MCF 10A (cell line): ENCODE results near the gene WIPF2. TPM values are rescaled to one million over a fixed set of nuclear protein-coding genes. Genes with fewer than 3 reads are reported as not detected.

Source experiments
- Bru-seq: library from RNA; stranded (reverse); fragments of 400-500 nt; gene quantifications from one replicate; lab custom pipeline; 2021; lab: Mats Ljungman, UMichigan
- BruChase-seq, 2 experiments: library from RNA; stranded (reverse); fragments of 400-500 nt; gene quantifications; one replicate each; lab custom pipeline; 2021; lab: Mats Ljungman, UMichigan
- BruUV-seq: library from RNA; stranded (reverse); fragments of 400-500 nt; replicated peaks from 2 replicates; lab custom pipeline; 2021; lab: Mats Ljungman, UMichigan
- CTCF ChIA-PET: fragments of 300-600 bp; sonication (Branson Sonifier 250); formaldehyde crosslinking; extraction: SDS; loops from one replicate; lab custom pipeline; 2021; ENCODE audit warnings: antibody characterized with exemption, inconsistent platforms; lab: Yijun Ruan, JAX
- POLR2A ChIA-PET: fragments of 300-600, 350-650 bp; sonication (Branson Sonifier 250); formaldehyde crosslinking; extraction: SDS; loops from one replicate; lab custom pipeline; 2020; ENCODE audit warnings: antibody characterized with exemption, inconsistent platforms; lab: Yijun Ruan, JAX
- DNase-seq: peaks from one replicate; pipeline ENCODE4 v3.0.0-alpha.2; 2018; ENCODE audit not compliant: unreplicated experiment
- H3K27ac Mint-ChIP-seq: one replicate; pipeline ENCODE4 v1.8.0; 2022; ENCODE audit warnings: mild to moderate bottlenecking, low read depth, mixed read lengths; ENCODE audit not compliant: unreplicated experiment
- H3K27me3 Mint-ChIP-seq: one replicate; pipeline ENCODE4 v1.8.0; 2022; ENCODE audit warnings: mixed read lengths; ENCODE audit not compliant: insufficient read depth, unreplicated experiment
- H3K36me3 Mint-ChIP-seq: one replicate; pipeline ENCODE4 v1.8.0; 2022; ENCODE audit warnings: mild to moderate bottlenecking, moderate library complexity, mixed read lengths; ENCODE audit not compliant: insufficient read depth, unreplicated experiment
- H3K4me1 Mint-ChIP-seq: one replicate; pipeline ENCODE4 v1.8.0; 2022; ENCODE audit warnings: mixed read lengths; ENCODE audit not compliant: insufficient read depth, unreplicated experiment
- H3K4me3 Mint-ChIP-seq: one replicate; pipeline ENCODE4 v1.8.0; 2022; ENCODE audit warnings: mild to moderate bottlenecking, moderate library complexity, mixed read lengths; ENCODE audit not compliant: unreplicated experiment
- H3K9me3 Mint-ChIP-seq: one replicate; pipeline ENCODE4 v1.8.0; 2022; ENCODE audit warnings: mixed read lengths; ENCODE audit not compliant: unreplicated experiment
- intact Hi-C: fragments of 100-400 bp; cut with micrococcal nuclease; formaldehyde crosslinking; loops from 2 replicates; pipeline ENCODE4 v1.14.1; 2022
- long read RNA-seq: library from polyadenylated mRNA; stranded (forward); transcript quantifications from one replicate; pipeline ENCODE4 v2.0.0, GENCODE V29; 2022
- total RNA-seq: library from RNA; stranded (reverse); gene quantifications from 2 replicates; pipeline ENCODE4 v1.2.3, GENCODE V29; 2022
- TF ChIP-seq, protein P1 (sequence below): fragments of 200-600 bp; IDR thresholded peaks from one replicate; pipeline ENCODE4 v1.8.0; 2022; ENCODE audit warnings: antibody characterized with exemption, mild to moderate bottlenecking; ENCODE audit not compliant: unreplicated experiment

Gene WIPF2, protein sequence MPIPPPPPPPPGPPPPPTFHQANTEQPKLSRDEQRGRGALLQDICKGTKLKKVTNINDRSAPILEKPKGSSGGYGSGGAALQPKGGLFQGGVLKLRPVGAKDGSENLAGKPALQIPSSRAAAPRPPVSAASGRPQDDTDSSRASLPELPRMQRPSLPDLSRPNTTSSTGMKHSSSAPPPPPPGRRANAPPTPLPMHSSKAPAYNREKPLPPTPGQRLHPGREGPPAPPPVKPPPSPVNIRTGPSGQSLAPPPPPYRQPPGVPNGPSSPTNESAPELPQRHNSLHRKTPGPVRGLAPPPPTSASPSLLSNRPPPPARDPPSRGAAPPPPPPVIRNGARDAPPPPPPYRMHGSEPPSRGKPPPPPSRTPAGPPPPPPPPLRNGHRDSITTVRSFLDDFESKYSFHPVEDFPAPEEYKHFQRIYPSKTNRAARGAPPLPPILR
- total RNA-seq (31.9 and 32.8 TPM in 2 replicates), Bru-seq, nascent RNA (percentile 71 among the genes with signal in this experiment), BruChase-seq, experiment 1, labeled RNA remaining after a 6-hour chase (percentile 86 among the genes with signal in this experiment), BruChase-seq, experiment 2, labeled RNA remaining after a 2-hour chase (percentile 85 among the genes with signal in this experiment)
- long read RNA-seq, full-length matches to known transcripts: 24 of 47 reads
- long read RNA-seq, partial matches to known transcripts: 0 of 47 reads
- long read RNA-seq, other reads (novel, unspliced or antisense): 23 of 47 reads

DNA sequence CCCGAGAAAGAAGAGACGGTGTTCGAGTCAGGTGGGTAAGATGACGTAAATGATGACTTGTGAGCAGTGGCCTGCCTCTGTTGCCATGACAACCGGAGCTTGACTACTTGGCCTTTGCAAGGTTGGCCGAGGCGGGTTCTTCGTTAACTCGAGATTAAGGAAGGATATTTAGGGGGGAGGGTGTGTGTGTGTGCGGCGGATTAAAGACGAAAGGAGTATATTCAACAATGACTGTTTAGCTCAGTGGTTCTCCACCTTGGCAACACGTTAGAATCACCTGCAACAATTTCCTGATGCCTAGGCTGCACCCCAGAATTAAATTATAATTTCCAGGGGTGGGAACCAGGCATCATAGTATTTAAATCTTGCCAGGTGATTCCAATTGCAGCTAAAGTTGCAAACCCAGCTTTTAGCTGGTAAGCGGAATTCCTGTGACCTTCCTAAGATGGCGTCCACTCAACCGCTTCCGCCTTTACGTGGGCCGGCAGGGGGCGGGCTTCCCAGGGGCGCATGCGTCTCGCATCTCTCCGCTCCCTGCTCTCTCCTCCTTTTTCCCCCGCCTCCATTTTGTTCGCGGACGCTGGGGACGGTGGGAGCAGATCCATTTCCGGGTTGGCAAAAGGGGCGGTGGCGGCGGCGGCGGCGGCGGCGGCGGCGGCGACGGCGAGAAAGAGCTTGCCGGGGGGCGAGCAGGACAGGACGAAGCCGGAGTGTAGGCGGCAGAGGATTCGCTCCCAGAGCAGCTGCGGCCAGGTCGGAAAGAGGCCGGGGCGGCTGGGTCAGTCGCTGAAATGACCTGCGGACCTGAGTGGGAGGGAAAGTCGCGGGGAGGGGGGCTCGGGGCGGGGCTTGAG lies at the start of gene WIPF2:
Gene WIPF2, plus strand, starts transcription at position 565 of the 854 bp plus-strand sequence. CDS start 37,156 bp downstream, outside the sequence.
- Mint-ChIP-seq H3K27ac (peak within 1 kb of the TSS; percentile 98), H3K9me3 (no peaks in the 10 kb centered on the region), H3K4me1 (peaks cover 15% of the 10 kb centered on the region), H3K27me3 (no peaks in the 10 kb centered on the region), H3K4me3 (peak within 1 kb of the TSS; percentile 90), H3K36me3 (peaks cover 7% of the 10 kb centered on the region)
- BruUV-seq: TSS peak; percentile 66
- ChIA-PET CTCF (interaction anchor here (0.6 to 3.9 kb wide), 17 partner anchors 10 to 289 kb away, joined by 3 to 29 read pairs (median 4); partner anchors contain the start of gene CDC6), POLR2A (interaction anchor here (0.7 to 4.7 kb wide), 27 partner anchors 10 to 1007 kb away, joined by 3 to 35 read pairs (median 5); partner anchors contain the start of genes CASC3, CDC6, MSL1 and NR1D1)
- DNase-seq: peak; percentile 97
- TF ChIP-seq, protein P1, sequence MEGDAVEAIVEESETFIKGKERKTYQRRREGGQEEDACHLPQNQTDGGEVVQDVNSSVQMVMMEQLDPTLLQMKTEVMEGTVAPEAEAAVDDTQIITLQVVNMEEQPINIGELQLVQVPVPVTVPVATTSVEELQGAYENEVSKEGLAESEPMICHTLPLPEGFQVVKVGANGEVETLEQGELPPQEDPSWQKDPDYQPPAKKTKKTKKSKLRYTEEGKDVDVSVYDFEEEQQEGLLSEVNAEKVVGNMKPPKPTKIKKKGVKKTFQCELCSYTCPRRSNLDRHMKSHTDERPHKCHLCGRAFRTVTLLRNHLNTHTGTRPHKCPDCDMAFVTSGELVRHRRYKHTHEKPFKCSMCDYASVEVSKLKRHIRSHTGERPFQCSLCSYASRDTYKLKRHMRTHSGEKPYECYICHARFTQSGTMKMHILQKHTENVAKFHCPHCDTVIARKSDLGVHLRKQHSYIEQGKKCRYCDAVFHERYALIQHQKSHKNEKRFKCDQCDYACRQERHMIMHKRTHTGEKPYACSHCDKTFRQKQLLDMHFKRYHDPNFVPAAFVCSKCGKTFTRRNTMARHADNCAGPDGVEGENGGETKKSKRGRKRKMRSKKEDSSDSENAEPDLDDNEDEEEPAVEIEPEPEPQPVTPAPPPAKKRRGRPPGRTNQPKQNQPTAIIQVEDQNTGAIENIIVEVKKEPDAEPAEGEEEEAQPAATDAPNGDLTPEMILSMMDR: peak; percentile 68
- intact Hi-C loops: loop anchor here (2.0 kb wide), 1 partner anchor 64 kb away; no protein-coding TSS in a partner anchor

DNA sequence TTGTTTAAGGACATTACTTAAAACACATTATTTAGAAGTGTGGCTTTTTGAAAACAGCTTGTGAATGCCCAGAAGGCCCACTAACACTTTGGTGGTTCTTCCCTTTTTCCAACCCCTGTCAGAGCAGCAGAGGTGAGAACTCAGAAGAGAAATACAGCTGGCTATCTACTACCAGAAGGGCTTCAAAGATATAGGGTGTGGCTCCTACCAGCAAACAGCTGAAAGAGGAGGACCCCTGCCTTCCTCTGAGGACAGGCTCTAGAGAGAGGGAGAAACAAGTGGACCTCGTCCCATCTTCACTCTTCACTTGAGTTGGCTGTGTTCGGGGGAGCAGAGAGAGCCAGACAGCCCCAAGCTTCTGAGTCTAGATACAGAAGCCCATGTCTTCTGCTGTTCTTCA lies 48.8 kb upstream of the WIPF2 start:
- Mint-ChIP-seq H3K4me3 (no peak overlapping the region), H3K27me3 (no peaks in the 10 kb centered on the region), H3K27ac (peak overlapping the region; percentile 59), H3K4me1 (peaks cover 7% of the 10 kb centered on the region), H3K9me3 (no peaks in the 10 kb centered on the region), H3K36me3 (peaks cover 96% of the 10 kb centered on the region)
- CTCF ChIA-PET: interaction anchor here (0.7 to 1.1 kb wide), 3 partner anchors 18 to 123 kb away, joined by 3 read pairs; no protein-coding TSS in a partner anchor
- no TSS peak for BruUV-seq
- intact Hi-C loops: no loop called here
- POLR2A ChIA-PET: interaction anchor here (0.9 to 1.2 kb wide), 3 partner anchors 10 to 47 kb away, joined by 3 to 5 read pairs (median 5); no protein-coding TSS in a partner anchor
- no peak for DNase-seq
- TF ChIP-seq, protein P1: no peak

DNA sequence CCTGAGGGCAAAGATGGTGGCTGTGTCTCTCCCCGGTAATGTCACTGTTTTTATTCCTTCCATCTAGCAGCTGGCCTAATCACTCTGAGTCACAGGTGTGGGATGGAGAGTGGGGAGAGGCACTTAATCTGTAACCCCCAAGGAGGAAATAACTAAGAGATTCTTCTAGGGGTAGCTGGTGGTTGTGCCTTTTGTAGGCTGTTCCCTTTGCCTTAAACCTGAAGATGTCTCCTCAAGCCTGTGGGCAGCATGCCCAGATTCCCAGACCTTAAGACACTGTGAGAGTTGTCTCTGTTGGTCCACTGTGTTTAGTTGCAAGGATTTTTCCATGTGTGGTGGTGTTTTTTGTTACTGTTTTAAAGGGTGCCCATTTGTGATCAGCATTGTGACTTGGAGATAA lies 47.4 kb upstream of the WIPF2 start:
- Mint-ChIP-seq H3K9me3 (no peaks in the 10 kb centered on the region), H3K27ac (peak overlapping the region; percentile 59), H3K4me1 (peaks cover 18% of the 10 kb centered on the region), H3K4me3 (no peak overlapping the region), H3K36me3 (peaks cover 87% of the 10 kb centered on the region), H3K27me3 (no peaks in the 10 kb centered on the region)
- BruUV-seq: TSS peak; percentile 54
- intact Hi-C loops: no loop called here
- ChIA-PET POLR2A (no interaction called here), CTCF (interaction anchor here (0.5 kb wide), 1 partner anchor 18 kb away, joined by 3 read pairs; no protein-coding TSS in a partner anchor)
- TF ChIP-seq, protein P1: no peak
- DNase-seq: no peak
